NCI-H2227 (cell line): ENCODE measurements around the gene CRTC2.
"Not testable (repeated sequence)": the region's sequence is repeated elsewhere in the genome, so short reads cannot be mapped to it uniquely, and the experiment has no call there.

Experiments
- DNase-seq: peaks from one replicate; lab custom pipeline; 2025; ENCODE audit not compliant: unreplicated experiment; lab: John Stamatoyannopoulos, UW

CRTC2 gene, protein sequence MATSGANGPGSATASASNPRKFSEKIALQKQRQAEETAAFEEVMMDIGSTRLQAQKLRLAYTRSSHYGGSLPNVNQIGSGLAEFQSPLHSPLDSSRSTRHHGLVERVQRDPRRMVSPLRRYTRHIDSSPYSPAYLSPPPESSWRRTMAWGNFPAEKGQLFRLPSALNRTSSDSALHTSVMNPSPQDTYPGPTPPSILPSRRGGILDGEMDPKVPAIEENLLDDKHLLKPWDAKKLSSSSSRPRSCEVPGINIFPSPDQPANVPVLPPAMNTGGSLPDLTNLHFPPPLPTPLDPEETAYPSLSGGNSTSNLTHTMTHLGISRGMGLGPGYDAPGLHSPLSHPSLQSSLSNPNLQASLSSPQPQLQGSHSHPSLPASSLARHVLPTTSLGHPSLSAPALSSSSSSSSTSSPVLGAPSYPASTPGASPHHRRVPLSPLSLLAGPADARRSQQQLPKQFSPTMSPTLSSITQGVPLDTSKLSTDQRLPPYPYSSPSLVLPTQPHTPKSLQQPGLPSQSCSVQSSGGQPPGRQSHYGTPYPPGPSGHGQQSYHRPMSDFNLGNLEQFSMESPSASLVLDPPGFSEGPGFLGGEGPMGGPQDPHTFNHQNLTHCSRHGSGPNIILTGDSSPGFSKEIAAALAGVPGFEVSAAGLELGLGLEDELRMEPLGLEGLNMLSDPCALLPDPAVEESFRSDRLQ

DNA sequence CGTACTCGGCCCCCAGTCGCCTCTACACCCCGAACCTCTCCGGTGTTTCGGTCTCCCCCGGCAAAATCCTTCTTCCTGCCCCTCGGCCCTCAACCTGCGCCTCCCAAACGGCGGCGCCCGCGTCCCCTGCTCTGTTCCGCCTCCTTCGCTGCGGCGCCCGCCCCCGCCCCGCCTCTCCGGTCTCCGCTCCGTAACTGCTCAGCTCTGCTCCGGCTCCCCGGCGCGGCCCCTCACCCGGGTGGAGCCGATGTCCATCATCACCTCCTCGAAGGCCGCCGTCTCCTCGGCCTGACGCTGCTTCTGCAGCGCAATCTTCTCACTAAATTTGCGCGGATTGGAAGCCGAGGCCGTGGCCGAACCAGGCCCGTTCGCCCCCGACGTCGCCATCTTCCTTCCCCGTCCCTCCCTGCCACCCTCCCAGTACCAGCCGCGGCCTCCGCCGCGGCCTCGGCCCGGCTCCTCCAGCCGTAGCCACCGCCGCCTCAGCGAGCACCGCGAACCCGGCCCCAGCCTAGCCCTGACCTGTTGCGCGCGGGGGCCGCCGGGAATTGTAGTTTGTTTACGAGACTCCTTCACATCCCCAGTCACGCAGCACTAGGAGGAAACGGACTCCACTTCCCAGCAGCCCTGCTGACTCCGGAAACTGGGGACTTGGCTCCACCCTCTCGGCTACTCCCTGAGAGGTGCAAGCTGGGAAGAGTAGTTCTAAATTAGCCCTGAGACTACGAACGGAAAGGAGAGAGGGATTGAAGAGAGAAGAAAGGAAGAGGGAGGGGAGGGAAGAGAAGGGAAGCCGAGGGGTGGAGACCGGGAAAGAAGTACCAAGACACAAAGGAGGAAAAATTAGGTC lies at the start of gene CRTC2:
TSS of gene CRTC2 (minus strand) at position 502 of the 850 bp plus-strand sequence. CDS start at position 387, 115 bp downstream.
- DNase-seq: peak; percentile 99

DNA sequence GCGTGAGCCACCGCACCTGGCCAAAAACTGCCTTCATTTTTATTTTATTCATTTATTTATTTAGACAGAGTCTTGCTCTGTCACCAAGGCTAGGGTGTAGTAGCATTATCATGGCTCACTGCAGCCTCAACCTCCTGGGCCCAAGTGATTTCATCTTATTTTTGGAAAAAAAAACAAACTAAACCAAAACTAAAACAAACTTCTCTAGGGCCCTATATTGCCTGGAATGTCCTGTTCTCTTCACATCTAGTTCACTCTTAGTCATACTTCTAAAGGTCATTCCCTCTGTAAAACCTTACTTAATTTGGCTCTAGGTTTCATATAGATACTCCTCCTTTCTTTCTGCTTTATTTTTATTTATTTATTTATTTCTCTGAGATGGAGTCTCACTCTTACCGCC lies 47.7 kb upstream of the CRTC2 start:
- DNase-seq: no peak

GRCh38 chr1:154000420-154000819 lies 42.0 kb upstream of the CRTC2 start:
- no peak for DNase-seq

GRCh38 chr1:153996882-153997281 lies 38.5 kb upstream of the CRTC2 start:
- DNase-seq: not testable (repeated sequence)

- DNase-seq: no peak
Measured at GRCh38 chr1:153995640-153996039, 37.2 kb upstream of the CRTC2 start.

DNA sequence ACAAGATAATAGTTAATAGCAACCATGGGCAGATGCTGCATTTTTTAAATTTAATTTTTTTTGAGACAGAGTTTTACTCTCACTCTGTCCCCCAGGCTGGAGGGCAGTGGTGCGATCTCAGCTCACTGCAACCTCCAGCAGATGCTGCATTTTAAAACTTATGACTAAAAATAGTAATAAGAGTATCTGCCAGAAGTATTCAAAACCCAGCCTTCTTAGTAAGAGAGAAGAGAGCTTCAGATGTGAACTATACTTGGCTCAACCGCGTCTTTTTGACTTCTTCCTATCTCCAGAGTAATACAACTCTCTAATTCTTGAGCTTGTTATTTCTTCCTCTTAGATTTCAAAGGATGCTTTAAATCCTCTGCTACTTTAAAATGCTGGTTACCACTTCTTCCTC lies 36.8 kb upstream of the CRTC2 start:
- no peak for DNase-seq

- no peak for DNase-seq
Measured at GRCh38 chr1:153991806-153992205, 33.4 kb upstream of the CRTC2 start.

GRCh38 chr1:153991151-153991630 lies 32.8 kb upstream of the CRTC2 start:
- no peak for DNase-seq

DNA sequence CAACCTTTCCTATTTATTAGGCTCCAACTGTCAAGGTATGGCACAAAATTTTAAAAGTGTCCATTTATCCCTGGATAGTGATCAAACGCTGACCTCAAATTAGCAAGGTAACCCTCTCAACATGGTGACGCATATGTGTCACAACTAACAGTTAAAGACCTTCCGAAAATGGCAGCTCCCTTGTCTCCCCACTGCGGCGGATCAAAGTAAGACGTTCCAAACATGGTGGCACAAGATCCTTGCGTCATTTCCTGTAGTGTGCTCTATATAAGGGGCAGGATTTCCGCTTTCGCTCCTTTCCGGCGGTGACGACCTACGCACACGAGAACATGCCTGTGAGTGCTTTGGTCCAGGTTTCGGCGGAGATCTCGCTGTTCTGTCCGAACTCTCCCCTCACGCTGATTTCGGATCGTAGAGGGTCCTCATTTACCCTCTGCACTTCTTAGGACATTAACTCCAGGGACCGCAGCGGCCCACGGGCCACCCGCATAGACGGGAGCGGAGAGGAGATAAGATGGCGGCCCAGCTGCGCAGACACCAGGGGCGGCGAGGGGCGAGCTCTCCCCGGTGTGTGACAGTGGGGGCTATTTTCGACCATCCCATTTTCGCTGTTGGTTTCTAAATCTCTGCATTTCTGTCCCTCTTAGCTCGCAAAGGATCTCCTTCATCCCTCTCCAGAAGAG lies 32.2 kb upstream of the CRTC2 start, which contains the start of gene RPS27:
TSS of gene RPS27 (plus strand) at position 295 of the 683 bp plus-strand sequence. CDS start at position 330, 35 bp downstream.
- peak; percentile 98 for DNase-seq

DNA sequence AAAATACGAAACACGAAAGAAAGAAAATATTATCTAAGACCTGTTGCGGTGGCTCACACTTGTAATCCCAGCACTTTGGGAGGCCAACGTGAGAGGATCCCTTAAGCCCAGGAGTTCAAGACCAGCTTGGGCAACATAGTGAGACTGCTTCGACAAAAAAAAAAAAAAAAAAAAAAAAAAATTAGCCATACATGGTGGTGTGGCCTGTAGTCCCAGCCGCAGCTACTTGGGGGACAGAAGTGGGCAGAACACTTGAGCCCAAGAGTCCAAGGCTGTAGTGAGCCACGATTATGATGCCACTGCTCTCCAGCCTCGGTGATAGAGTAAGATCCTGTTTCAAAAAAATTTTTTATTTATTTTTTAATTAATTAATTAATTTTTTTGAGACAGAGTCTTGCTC lies 29.2 kb upstream of the CRTC2 start:
- no peak for DNase-seq

GRCh38 chr1:153985941-153986761 lies 27.7 kb upstream of the CRTC2 start, which contains the start of gene RAB13:
Gene RAB13 (minus strand): TSS chr1:153986339. CDS start chr1:153986236, 103 bp downstream.
- DNase-seq: peak; percentile 87

- DNase-seq: no peak
Measured at GRCh38 chr1:153985341-153985912, 27.0 kb upstream of the CRTC2 start.

GRCh38 chr1:153984123-153984894 lies 25.9 kb upstream of the CRTC2 start:
- DNase-seq: no peak

GRCh38 chr1:153981735-153982134 lies 23.3 kb upstream of the CRTC2 start:
- DNase-seq: not testable (repeated sequence)

DNA sequence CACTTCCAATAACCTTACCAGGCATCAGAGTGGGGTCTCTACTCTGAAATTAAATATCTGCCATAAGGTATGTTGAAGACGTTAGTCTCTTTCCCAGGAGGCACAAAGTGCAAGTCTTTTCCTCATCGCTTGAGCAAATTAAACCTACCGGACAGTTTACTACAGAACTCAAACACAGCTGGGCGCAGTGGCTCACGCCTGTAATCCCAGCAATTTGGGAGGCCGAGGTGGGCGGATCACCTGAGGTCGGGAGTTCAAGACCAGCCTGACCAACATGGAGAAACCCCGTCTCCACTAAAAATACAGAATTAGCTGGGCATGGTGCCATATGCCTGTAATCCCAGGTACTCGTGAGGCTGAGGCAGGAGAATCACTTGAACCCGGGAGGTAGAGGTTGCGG lies 20.7 kb upstream of the CRTC2 start:
- not testable (repeated sequence) for DNase-seq

GRCh38 chr1:153978274-153978909 lies 20.0 kb upstream of the CRTC2 start:
- no peak for DNase-seq

GRCh38 chr1:153977250-153978240 lies 19.1 kb upstream of the CRTC2 start, which contains the start of gene JTB:
Gene JTB (minus strand): TSS chr1:153977674. CDS start chr1:153977252, 422 bp downstream.
- peak; percentile 90 for DNase-seq
